ENCODE measurements around the gene NTN1.

Gene NTN1

DNA sequence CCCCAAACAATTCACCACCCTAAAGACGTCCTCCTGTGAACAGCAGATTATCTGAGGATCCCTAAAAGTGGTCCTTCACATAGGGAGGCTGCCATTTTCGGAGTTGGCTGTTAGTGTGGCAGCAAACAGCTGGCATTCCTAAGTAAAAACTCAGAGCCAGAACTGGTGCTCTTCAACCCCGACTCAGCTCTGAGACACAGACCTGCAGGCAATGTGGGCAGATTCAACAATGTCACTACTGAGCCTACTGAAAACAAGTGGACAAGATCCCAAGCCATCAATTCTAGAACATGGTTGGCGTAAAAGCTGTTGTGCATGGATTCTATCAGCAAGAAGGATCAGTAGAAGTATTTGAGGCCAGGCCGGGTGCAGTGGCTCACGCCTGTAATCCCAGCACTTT, 247.2 kb downstream of the NTN1 start:
- Histone ChIP-seq H3K9ac (ENCODE audit: low read length) (no peak overlapping the region), H3K27me3 (ENCODE audit: low read depth, low read length) (no peaks in the 10 kb centered on the region), H3K4me3 (ENCODE audit: low read length) (no peak overlapping the region), H3K27ac (ENCODE audit: low read length) (no peak overlapping the region), H3K4me1 (ENCODE audit: low read length) (no peaks in the 10 kb centered on the region), H3K9me3 (ENCODE audit: insufficient read depth, low read length) (no peaks in the 10 kb centered on the region), H3K36me3 (replicated peaks; ENCODE audit: low read depth, low read length) (no peaks in the 10 kb centered on the region), H3K4me2 (ENCODE audit: low read length) (no peak overlapping the region), H2AFZ (ENCODE audit: low read depth, low read length) (no peak overlapping the region), H3K79me2 (ENCODE audit: low read length) (no peaks in the 10 kb centered on the region), H4K20me1 (ENCODE audit: insufficient read depth, low read length) (no peaks in the 10 kb centered on the region)
- TF ChIP-seq, protein P1, sequence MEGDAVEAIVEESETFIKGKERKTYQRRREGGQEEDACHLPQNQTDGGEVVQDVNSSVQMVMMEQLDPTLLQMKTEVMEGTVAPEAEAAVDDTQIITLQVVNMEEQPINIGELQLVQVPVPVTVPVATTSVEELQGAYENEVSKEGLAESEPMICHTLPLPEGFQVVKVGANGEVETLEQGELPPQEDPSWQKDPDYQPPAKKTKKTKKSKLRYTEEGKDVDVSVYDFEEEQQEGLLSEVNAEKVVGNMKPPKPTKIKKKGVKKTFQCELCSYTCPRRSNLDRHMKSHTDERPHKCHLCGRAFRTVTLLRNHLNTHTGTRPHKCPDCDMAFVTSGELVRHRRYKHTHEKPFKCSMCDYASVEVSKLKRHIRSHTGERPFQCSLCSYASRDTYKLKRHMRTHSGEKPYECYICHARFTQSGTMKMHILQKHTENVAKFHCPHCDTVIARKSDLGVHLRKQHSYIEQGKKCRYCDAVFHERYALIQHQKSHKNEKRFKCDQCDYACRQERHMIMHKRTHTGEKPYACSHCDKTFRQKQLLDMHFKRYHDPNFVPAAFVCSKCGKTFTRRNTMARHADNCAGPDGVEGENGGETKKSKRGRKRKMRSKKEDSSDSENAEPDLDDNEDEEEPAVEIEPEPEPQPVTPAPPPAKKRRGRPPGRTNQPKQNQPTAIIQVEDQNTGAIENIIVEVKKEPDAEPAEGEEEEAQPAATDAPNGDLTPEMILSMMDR (IDR thresholded peaks at IDR 0.05; ENCODE audit: low read depth, low read length): no peak
- TF ChIP-seq EZH2phosphoT487 (IDR thresholded peaks at IDR 0.05; ENCODE audit: low read depth): no peak

DNA sequence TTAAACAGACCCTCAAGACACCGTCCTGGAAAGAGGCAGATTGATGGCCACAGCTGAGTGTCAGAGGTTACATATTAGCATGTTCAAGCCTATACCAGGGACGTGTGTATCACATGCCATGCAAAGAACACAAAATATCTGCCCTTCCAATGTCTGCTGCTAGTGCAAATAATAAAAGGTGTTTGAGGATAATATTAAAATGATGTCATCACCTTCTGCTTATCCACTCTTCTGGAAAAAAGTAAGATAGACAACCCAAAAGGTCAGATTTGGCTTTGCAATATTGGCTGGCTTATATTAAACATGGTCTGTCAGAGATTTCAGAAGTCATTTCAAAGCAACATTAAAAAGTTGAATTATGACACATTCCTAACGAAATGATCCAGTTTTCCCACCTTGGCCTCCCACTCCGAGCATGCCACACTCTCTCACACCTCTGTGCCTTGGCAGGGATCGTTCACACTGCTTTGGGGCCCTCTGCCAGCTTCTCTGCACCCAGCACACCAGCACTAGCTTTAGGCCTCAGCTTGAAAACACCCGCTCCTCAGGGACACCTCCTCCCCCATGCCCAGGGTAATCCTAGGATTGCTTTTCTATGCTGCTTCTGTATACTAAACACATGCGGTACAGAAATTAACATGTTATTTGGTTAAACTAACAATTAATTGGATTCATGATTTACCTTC, 248.2 kb downstream of the NTN1 start:
- Histone ChIP-seq H3K9me3 (ENCODE audit: insufficient read depth, low read length) (no peaks in the 10 kb centered on the region), H3K79me2 (ENCODE audit: low read length) (no peaks in the 10 kb centered on the region), H3K4me3 (ENCODE audit: low read length) (no peak overlapping the region), H3K9ac (ENCODE audit: low read length) (no peak overlapping the region), H3K4me1 (ENCODE audit: low read length) (0 out of 2 replicates have a peak, but pooled peaks cover 4% of the 10 kb centered on the region), H4K20me1 (ENCODE audit: insufficient read depth, low read length) (no peaks in the 10 kb centered on the region), H3K27ac (ENCODE audit: low read length) (no peak overlapping the region), H3K27me3 (ENCODE audit: low read depth, low read length) (no peaks in the 10 kb centered on the region), H3K36me3 (replicated peaks; ENCODE audit: low read depth, low read length) (no peaks in the 10 kb centered on the region), H3K4me2 (ENCODE audit: low read length) (no peak overlapping the region), H2AFZ (ENCODE audit: low read depth, low read length) (no peak overlapping the region)
- TF ChIP-seq EZH2phosphoT487 (IDR thresholded peaks at IDR 0.05; ENCODE audit: low read depth): no peak
- TF ChIP-seq, protein P1 (IDR thresholded peaks at IDR 0.05; ENCODE audit: low read depth, low read length): no peak

DNA sequence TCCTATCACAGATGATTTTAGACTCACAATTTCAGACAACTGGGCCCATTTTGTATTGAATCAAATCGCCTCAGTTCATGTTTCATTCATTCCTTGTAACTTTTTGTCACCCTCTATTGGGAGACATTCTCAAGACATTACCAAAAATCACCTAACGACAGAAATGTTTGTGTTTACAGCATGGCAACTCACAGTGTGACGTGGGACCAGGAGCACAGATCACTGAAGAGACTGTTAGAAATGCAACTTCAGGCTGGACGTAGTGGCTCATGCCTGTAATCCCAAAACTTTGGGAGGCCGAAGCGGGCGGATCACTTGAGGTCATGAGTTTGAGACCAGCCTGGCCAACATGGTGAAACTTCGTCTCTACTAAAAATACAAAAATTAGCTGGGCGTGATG, 249.6 kb downstream of the NTN1 start:
- Histone ChIP-seq H3K4me1 (ENCODE audit: low read length) (0 out of 2 replicates have a peak, but pooled peaks cover 4% of the 10 kb centered on the region), H2AFZ (ENCODE audit: low read depth, low read length) (no peak overlapping the region), H3K36me3 (replicated peaks; ENCODE audit: low read depth, low read length) (no peaks in the 10 kb centered on the region), H4K20me1 (ENCODE audit: insufficient read depth, low read length) (no peaks in the 10 kb centered on the region), H3K27ac (ENCODE audit: low read length) (no peak overlapping the region), H3K4me2 (ENCODE audit: low read length) (no peak overlapping the region), H3K9me3 (ENCODE audit: insufficient read depth, low read length) (no peaks in the 10 kb centered on the region), H3K9ac (ENCODE audit: low read length) (no peak overlapping the region), H3K27me3 (ENCODE audit: low read depth, low read length) (no peaks in the 10 kb centered on the region), H3K4me3 (ENCODE audit: low read length) (no peak overlapping the region), H3K79me2 (ENCODE audit: low read length) (no peaks in the 10 kb centered on the region)
- TF ChIP-seq EZH2phosphoT487 (IDR thresholded peaks at IDR 0.05; ENCODE audit: low read depth): no peak
- TF ChIP-seq, protein P1 (IDR thresholded peaks at IDR 0.05; ENCODE audit: low read depth, low read length): no peak

DNA sequence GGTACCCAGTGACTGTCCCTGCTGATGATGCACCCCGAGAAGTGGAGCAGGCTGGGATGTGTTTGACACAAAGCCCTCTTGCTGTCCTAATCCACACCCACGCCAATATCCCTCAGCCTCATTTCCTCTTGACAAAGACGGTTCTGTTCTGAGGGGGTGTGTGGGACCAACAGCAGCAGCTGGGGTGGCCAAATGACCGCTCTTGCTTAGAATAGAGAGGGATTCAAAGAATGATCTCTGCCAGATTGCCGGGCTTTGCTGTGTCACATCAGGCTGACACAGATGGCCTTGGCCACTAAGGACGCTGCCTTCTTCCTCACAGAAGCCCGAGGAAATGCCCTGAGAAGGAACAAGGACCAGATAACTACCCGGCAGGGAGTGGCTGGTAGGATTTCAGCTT, 250.7 kb downstream of the NTN1 start:
- Histone ChIP-seq H3K79me2 (ENCODE audit: low read length) (no peaks in the 10 kb centered on the region), H3K4me2 (ENCODE audit: low read length) (no peak overlapping the region), H3K36me3 (replicated peaks; ENCODE audit: low read depth, low read length) (no peaks in the 10 kb centered on the region), H2AFZ (ENCODE audit: low read depth, low read length) (no peak overlapping the region), H3K27me3 (ENCODE audit: low read depth, low read length) (no peaks in the 10 kb centered on the region), H3K27ac (ENCODE audit: low read length) (no peak overlapping the region), H3K9ac (ENCODE audit: low read length) (no peak overlapping the region), H3K9me3 (ENCODE audit: insufficient read depth, low read length) (no peaks in the 10 kb centered on the region), H3K4me1 (ENCODE audit: low read length) (0 out of 2 replicates have a peak, but pooled peaks cover 4% of the 10 kb centered on the region), H3K4me3 (ENCODE audit: low read length) (no peak overlapping the region), H4K20me1 (ENCODE audit: insufficient read depth, low read length) (no peaks in the 10 kb centered on the region)
- TF ChIP-seq, protein P1 (IDR thresholded peaks at IDR 0.05; ENCODE audit: low read depth, low read length): no peak
- TF ChIP-seq EZH2phosphoT487 (IDR thresholded peaks at IDR 0.05; ENCODE audit: low read depth): no peak

Measured in OCI-LY3 (cell line).